DMS79 (cell line): ENCODE measurements around the gene MRPL2.
A peak's percentile ranks its signal among the peaks of the same experiment; 100 is the strongest.

Source experiments
- DNase-seq: peaks from one replicate; lab custom pipeline; 2025; lab: John Stamatoyannopoulos, UW

The MRPL2 gene

DNA sequence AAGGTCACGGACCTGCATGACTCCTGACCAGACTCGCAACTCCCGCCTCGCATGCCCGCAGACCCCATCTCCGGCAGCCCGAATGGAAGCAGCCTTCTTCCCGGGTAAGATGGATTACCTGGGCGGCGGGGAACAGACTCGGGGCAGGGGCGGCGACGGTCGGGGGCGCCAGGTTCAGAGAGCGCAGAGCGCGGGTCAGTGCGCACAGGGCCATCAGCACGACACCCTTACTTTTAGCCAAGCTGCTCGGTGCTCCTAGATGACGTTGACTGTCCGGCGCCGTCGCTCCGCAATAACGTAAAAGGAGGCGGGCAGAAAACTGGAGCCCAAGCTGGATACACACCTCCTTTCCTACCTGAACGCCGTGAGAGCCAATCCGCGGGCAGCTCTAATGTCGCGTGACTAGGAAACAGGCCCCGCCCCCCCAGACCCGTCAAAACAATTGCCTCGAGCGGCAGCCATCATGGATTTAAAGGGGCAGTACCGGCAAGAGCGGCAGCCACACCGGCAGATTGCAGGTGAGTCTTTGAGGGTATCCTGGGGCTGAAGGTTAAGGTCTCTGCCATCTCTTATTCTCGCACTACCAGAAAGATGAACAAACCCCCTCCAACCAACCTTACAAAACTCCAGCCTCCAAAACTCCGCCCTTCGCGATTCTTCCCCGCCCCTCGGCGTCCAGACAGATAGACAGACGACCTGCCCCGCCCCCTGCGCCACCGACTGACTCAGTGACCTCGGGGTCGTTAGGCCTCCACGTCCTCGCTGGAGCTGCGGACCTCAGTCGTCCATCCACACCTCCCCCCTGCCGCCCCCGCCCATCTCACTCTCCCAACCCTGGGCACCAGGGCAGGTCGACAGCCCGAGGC, at the start of gene MRPL2, which contains the start of gene KLC4:
TSS of gene MRPL2 (minus strand) at position 267 of the 866 bp plus-strand sequence. CDS start at position 214, 53 bp downstream.
TSS of gene KLC4 (plus strand) at position 464 of the 866 bp plus-strand sequence. CDS start 1,705 bp downstream, outside the sequence.
- DNase-seq, result peak; percentile 98

DNA sequence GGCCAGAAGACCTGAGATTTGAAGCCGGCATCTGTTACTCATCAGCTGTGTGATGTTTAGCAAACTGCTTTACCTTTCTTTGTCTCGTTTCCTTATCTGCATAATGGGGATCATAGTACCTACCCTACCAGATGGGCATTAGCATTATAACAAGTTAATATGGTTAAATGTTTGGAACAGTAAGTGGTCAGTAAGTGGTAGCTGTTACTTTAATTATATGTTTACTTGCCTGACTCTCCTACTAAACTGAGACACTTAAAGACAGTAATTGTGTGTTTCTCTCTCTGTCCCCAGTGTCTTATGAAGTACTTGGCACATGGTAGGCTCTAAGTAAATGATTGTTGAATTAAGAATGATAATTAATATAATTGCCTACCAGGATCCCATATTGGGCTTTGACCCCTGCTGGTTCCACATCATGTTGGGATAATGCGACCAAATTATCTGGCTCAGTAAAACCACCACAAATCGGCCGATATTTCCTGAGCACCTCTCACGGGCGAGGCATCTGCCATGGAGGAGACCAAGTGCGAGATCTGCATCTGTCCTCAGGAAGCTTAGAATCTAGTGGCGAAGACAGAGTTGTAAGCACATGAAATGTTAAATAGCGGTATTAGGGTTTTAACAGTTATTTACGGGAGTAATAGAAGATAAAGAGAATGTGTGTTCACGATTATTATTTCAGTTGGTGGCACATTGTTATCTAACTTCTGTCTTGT, 48.3 kb upstream of the MRPL2 start:
- no peak for DNase-seq

DNA sequence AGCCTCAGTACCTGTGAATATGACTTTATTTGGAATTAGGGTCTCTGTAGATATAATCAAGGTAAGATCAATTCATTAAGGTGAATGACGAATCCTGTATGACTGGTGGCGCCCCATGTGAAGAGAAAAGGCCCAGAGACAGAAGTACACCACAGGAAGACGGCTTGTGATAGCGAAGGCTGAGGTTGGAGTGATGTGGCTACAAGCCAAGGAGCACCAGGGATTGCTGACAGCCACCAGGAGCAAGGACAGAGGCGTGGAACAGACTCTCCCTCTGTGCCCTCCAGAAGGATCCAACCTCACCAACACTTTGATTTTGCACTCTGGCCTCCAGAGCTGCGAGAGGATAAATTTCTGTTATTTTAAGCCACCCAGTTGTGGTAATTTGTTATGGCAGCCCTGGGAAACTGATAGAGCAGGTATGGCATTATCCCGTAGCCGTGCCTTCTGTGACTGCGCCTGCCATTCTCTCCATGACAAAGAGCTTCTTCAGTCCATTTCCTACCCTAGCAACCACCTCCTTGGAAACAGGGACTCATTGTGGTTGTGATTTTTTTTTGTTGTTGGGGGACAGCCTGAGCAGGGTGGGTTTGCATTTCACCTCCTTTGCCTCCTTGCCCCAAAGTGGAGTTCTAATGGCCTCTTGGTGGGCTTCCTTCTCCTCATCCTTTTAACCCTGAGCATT, 46.4 kb upstream of the MRPL2 start:
- DNase-seq, result no peak

DNA sequence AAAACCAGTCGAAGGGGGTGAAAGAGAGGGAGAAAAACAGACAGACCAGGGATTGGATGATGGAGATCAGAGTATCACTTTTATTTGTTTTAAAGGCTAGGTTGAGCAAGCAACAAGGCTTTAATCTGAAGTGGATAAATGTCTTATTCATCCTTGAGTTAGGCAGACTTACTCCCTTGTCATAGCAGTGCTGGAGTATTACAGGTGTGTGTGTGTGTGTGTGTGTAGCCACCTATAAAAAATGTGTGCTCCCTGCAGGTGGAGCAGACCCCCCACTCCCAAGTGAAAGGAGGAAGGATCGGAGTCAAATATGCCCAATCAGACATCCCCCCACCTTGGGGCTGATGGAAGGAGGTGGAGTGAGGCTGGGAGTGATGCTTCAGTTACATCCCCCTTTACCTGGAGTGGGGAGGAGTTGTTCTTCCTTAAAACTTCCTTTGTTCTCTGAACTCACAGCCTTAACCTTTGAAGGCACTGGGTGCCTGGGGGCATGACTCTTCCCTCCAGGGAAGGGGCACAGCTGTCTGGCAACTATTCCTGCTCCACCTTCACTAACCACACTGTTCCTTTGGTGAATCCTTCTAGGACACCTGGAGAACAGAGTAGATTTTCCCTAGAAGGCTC, 44.1 kb upstream of the MRPL2 start:
- DNase-seq, result no peak

DNA sequence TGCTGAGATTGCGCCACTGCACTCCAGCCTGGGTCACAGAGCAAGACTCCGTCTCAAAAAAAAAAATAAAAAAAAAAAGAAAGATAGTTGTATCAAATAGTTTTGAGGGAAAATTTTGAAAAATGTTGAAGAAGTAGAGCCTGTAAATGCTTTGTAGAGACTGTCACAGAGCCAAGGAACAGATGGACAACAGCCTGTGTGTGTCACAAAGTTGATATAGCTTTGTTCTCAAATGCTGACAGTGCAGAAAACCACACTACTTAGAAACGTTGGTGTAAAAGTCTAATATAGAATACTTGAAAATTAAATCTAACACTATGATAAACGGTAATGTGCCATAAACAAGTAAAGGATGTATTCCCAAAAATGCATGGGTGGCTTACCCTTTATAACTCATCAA, 42.3 kb upstream of the MRPL2 start:
- no peak for DNase-seq

DNA sequence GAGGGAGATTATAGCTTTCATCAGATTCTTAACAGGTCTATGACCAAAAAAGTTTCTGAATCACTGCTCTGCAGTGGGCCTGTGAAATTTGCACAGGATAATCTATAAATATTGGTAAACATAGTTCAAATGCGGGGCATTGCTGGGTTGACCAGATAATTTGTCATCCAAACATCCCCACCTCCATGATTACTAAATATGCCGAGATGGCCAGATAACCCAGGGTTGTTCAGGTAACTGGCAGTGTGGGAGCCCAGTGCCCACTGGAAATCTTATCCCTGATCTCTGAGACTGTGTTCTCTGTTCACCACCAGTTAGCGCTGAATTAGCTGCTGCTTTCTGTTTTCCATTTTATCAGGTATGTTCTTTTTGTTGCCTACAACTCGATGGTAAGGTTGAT, 38.3 kb upstream of the MRPL2 start:
- DNase-seq, result no peak

DNA sequence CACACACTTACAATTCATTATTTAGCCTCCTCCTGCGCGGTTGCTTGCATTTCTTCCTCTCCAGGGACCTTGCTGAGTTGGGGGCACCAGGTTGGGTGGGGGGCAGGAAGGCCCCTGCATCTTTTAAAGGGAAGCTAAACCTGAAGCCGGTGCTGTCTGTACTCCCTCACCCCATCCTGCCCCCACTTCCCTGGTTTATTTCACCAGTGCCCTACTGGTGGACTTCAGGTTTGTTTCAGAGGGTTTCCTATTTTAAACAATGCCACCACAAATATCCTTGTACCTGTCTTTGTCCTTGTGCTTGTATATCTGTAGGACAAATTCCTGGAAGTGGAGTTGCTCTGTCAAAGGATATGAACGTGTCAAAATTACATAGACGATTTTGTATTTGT, 37.9 kb upstream of the MRPL2 start:
- DNase-seq, result no peak

DNA sequence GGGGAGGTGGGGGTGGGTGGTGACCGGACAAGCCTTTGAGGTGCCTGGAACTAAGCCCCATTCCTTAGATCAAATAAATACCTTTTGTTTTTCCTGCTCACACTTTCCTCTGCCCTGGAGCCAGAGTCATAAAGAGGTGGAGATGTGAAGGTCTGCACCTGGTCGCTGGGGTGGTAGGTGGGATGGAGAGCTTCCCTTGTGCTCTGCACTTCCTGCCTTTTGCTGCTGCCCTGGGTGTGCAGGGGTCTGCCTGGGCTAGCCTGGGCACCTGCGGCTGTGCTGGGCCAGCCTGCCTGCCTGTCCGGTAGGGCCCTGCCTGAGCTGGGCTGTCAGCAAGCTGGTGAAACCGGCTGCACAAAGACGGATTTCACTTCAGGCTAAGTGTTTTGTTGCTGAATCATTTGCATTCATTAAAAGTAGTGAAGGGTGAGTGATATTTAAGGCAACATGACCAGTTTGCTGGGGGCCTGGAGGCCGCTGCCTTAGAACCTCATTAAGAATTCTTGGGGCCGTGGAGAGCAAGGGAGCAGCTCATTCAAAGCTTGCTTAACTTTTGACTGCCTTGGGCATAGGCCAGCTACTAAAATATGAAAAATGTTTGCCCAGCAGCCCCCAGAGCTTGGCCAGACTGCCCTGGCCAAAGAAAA, 37.3 kb upstream of the MRPL2 start:
- peak; percentile 36 for DNase-seq

DNA sequence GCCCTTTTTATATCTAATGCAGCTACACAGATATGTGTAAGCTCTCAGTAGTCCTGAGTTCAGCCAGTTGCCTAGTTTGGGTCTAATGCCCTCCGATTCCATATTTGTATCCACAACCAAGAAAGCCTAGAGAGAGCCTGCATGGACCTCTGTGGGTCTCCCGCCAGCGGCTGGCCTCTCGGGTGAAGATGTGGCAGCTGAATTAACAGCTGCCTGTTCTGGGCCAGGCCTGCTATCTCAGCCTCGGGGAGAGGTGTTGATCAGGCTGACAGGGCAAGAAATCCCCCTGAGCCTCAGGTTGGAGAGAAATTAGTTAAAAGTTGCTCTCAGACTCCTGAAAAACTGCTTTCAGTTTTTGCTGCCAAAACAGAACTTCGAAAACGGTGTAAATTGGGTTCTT, 36.7 kb upstream of the MRPL2 start:
- DNase-seq, result peak; percentile 7

DNA sequence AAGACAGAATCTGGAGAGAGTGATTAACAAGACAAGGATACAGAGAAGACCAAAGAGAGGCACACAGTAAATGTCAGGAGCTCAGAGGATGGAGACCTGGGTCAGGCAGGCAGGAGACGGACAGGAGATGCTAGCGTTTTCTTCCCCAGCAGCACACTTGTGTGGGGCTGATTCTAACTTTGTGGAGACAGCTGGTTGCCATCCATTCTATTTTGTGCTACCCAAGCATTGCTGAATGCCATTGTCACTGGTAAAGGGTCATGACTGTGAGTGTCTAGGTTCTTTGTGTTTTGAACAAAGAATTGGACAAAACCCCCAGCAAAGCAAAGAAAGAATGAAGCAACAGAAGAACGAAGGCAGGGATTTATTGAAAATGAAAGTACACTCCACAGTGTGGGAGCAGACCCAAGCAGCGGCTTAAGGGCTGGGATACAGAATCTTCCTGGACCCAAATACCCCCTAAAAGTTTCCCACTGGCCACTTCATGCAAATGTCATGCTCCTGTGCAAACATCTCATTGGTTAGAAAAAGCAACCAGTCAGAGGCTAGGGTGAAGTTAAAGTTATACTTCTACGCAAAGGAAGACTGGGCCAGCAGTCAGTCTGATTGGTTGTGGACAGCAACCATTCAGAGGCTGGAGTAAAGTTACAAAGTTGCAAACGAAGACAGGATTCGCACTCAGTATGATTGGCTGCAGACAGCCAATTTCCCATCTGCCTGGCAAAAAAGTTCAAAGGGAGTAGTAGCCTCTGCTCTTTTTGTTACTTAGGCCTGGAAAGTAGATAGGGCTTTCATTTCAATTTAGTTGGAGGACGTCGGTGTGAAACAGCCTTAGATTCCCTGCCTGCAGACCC, 34.4 kb upstream of the MRPL2 start:
- no peak for DNase-seq

DNA sequence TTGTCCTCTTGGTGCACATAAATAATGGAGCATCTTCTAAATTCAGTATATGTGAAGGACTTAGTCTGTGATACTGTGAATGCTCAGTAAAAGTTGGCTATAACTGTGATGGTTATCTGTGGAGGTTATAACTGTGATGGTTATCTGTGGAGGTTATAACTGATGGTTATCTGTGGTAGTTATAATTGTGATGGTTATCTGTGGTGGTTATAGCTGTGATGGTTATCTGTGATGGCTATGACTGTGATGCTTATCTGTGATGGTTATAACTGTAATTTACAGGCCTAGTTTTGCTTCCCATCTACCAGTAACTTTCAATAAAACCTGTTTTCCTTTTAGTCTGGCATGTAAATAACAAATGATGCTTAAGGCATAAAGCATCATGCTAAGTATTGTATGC, 33.4 kb upstream of the MRPL2 start:
- no peak for DNase-seq

DNA sequence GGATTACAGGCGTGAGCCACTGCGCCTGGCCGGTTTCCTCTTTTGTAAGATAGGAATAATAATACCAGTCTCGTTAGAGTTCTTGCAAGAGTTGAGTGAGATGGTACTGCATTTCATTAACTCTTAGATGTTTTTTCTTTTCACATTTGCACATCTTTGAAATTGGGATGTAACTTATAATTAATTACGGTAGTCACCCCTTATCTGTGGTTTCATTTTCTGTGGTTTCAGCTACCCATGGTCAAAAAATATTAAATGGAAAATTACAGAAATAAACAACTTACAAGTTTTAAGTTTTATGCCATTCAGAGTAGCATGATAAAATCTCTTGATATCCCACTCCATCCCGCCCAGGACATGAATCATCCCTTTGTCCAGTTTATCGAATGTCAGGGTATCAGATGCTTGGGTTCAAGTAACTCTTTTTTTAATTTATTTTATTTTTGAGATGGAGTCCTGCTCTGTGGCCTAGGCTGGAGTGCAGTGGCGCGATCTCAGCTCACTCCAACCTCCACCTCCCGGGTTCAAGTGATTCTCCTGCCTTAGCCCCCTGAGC, 32.3 kb upstream of the MRPL2 start:
- no peak for DNase-seq

DNA sequence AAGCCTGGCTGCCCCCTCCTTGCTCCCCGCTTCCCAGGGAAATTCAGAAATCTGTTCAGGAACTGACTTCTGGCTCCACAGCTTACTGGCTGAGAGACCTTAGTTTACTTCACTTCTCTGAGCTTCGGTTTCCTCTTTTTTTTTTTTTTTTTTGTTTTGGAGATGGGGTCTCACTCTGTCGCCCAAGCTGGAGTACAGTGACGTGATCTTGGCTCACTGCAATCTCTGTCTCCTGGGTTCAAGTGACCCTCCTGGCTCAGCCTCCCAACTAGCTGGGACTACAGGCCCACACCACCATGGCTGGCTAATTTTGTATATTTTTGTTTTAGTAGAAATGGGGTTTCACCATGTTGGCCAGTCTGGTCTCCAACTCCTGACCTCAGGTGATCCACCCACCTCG, 31.8 kb upstream of the MRPL2 start:
- DNase-seq, result no peak

DNA sequence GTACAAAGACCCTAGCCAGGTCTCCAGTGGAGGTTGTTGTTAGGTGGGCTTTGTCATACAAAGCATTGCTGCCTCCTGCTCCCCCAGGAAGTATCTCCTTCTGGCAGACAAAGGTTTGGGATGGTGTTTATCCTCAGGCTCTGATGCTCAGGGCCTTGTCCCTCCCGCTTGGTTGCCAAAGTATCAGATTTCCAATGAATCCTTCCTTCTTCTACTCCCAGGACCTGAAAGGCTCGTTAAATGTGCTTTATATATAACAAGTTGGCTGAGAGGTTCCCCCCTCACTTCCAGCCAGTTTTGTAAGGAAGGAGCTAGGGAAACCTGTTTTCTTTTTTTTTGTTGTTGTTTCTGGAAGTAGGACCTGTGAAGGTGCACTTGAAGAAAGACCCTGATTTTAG, 31.3 kb upstream of the MRPL2 start:
- DNase-seq, result peak; percentile 45

DNA sequence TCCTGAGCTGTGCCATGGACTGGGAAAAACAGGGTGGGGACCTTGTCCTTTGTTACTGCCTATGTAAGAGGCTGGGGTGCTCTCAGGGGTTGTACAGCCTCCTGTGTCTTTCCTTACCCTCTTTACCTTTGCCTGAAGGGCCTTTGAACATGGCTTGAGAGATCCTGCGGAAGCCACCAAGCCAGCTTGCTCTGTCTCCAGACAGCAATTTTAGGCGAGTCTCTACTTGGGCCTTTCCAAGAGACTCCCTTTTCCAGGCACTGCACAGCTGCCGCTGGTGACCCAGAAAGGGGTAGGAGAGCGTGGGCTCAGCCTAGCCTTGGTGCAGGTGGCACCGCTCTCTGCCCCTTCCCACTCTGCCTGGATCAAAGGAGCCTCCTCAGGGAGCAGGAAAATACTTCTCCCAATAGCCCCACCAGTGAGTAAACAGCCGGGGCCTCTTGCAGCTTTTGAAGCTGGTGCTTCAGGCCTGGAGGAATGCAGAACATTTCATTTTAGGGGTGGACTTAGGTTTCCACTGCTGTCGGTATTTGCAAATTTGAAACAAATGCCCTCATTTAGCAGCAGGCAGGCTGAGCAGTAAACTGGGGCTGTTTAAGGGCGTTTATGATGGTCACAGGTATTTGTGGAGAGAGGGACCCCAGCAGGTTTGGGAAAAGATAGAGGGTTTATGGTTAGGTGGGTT, 30.8 kb upstream of the MRPL2 start:
- DNase-seq, result peak; percentile 48

DNA sequence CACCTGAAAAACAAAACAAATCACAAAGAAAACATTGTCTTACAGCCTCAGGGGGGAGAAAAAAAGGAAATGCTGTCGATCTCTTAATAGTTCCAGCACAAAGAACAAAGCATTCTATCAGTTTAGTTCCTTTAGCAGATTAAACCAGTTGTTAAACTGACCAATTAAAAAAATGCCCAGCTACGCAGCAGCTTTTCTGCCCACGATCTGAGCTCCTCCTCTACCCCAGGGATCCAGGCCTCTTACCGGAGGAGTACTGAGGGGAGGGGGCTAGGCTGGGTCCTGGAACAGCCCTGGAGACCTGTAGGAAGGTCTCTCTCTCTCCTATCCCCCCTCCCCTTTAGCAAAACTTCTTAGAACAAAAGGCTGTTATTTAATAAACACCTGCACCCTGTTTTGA, 30.2 kb upstream of the MRPL2 start:
- no peak for DNase-seq

DNA sequence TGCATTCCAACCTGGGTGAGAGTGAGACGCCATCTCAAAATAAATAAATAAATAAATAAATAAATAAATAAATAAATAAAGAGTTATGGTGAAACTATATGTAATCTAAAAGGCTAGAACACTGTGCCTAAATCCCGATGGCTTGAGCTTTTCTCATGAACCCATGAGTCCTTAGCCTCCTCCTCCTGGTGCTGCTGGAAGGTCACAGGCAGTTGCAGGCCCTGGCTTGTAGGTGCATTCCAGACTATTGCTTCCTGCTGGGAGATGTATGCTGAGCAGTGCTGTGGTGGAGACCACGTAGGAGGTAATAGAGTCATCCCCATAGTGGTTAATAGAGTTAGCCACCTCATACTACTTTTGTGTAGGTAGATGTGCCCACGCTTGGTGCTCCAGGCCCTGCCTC, 29.4 kb upstream of the MRPL2 start:
- no peak for DNase-seq

DNA sequence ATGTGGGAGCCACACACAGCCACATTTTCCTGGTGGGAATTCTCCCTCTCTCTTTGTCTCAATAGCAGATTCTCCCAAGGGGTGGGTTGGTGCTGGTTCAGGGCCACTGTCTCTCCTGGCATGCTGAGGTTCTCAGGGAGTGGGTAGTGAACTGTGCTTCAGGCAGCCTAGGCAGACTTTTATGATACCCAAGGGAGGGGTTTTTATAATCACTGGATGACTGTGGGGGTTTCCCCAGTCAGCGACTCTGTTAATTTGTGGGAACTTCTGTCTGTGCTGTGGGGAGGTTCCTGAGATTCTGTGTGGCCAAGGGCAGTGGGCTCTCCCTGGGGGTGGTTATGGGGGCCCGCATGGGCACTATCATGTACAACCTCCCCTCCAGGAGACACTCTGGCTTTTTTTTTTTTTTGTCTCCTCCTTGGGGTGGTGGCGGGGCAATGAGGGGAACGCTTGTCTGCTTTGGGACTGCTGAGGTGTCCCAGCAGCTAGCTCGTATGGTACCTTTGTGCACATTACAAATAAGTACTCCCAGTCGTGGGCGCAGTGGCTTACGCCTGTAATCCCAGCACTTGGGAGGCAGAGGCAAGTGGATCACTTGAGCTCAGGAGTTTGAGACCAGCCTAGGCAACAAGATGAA, 26.9 kb upstream of the MRPL2 start:
- DNase-seq, result no peak
